Activated CD4-positive, alpha-beta T cell treated with anti-CD3 and anti-CD28 coated beads, Interleukin-2, Interleukin-6, amounts not matched to agents 100 ng/mL and 50 ng/mL, durations not matched to agents 16 hours and 8 hours (primary cell): ENCODE results near the gene SASH1.
"Not testable (repeated sequence)": the region's sequence is repeated elsewhere in the genome, so short reads cannot be mapped to it uniquely, and the experiment has no call there.

Source experiments
- DNase-seq: peaks from one replicate; pipeline ENCODE4 v3.0.0-alpha.2; 2020

SASH1 gene

GRCh38 chr6:148564494-148565035 lies 221.9 kb downstream of the SASH1 start:
- no peak for DNase-seq

- DNase-seq, result no peak
Observed at GRCh38 chr6:148565321-148565926, 222.8 kb downstream of the SASH1 start.

- DNase-seq, result peak; percentile 36
Observed at GRCh38 chr6:148565930-148566663, 223.5 kb downstream of the SASH1 start.

GRCh38 chr6:148566664-148567350 lies 224.2 kb downstream of the SASH1 start:
- DNase-seq, result peak; percentile 37

- no peak for DNase-seq
Observed at GRCh38 chr6:148570456-148570855, 227.8 kb downstream of the SASH1 start.

GRCh38 chr6:148572676-148573335 lies 230.2 kb downstream of the SASH1 start:
- no peak for DNase-seq

- no peak for DNase-seq
Observed at GRCh38 chr6:148573922-148574321, 231.3 kb downstream of the SASH1 start.

GRCh38 chr6:148577687-148578488 lies 235.2 kb downstream of the SASH1 start:
- peak; percentile 61 for DNase-seq

GRCh38 chr6:148578489-148578814 lies 235.8 kb downstream of the SASH1 start:
- DNase-seq, result no peak

GRCh38 chr6:148578837-148579565 lies 236.4 kb downstream of the SASH1 start:
- DNase-seq, result no peak

GRCh38 chr6:148580442-148580841 lies 237.8 kb downstream of the SASH1 start:
- no peak for DNase-seq

GRCh38 chr6:148583631-148584030 lies 241.0 kb downstream of the SASH1 start:
- no peak for DNase-seq

- DNase-seq, result not testable (repeated sequence)
Observed at GRCh38 chr6:148585641-148586040, 243.0 kb downstream of the SASH1 start.

- no peak for DNase-seq
Observed at GRCh38 chr6:148590883-148591282, 248.2 kb downstream of the SASH1 start.

GRCh38 chr6:148591656-148592055 lies 249.0 kb downstream of the SASH1 start:
- no peak for DNase-seq

GRCh38 chr6:148593130-148593812 lies 250.6 kb downstream of the SASH1 start:
- DNase-seq, result no peak

- DNase-seq, result no peak
Observed at GRCh38 chr6:148593813-148594170, 251.2 kb downstream of the SASH1 start.

- DNase-seq, result no peak
Observed at GRCh38 chr6:148595550-148595949, 252.9 kb downstream of the SASH1 start.

- DNase-seq, result no peak
Observed at GRCh38 chr6:148596891-148597455, 254.3 kb downstream of the SASH1 start.

GRCh38 chr6:148598724-148599123 lies 256.1 kb downstream of the SASH1 start:
- no peak for DNase-seq

- no peak for DNase-seq
Observed at GRCh38 chr6:148599967-148600426, 257.4 kb downstream of the SASH1 start.
